ENCODE results near the gene SLC6A16. TPM values are rescaled to one million over a fixed set of nuclear protein-coding genes. Genes with fewer than 3 reads are reported as not detected.
A peak's percentile ranks its signal among the peaks of the same experiment; 100 is the strongest.

The SLC6A16 gene
- total RNA-seq, 1 experiment from 2014 or later = 5.0 TPM

GRCh38 chr19:49282184-49282583, 42.8 kb downstream of the SLC6A16 start:
- Histone ChIP-seq H3K4me2 (ENCODE audit: low read length) (no peak overlapping the region), H4K20me1 (ENCODE audit: insufficient read depth) (no peaks in the 10 kb centered on the region), H3K79me2 (ENCODE audit: insufficient read depth, low read length) (no peaks in the 10 kb centered on the region), H3K27ac (ENCODE audit: low read depth, low read length) (no peak overlapping the region), H2AFZ (ENCODE audit: low read depth, low read length, poor library complexity, severe bottlenecking) (no peak overlapping the region), H3K9me2 (ENCODE audit: insufficient read depth) (no peaks in the 10 kb centered on the region), H3K9me3 (ENCODE audit: control insufficient read depth in 1 of 2, insufficient read depth in 1 of 2, low read depth in 1 of 2, low read length in 2 of 2) (no peaks in the 10 kb centered on the region), H3K4me1 (ENCODE audit: control insufficient read depth in 1 of 2, insufficient read depth in 2 of 2, low read length in 2 of 2) (no peaks in the 10 kb centered on the region), H3K9ac (ENCODE audit: low read length) (no peak overlapping the region), H3K36me3 (ENCODE audit: control insufficient read depth in 1 of 2, insufficient read depth in 2 of 2, low read length in 2 of 2) (no peaks in the 10 kb centered on the region), H3K27me3 (ENCODE audit: insufficient read depth, low read length) (no peaks in the 10 kb centered on the region), H3K4me3 (replicated peaks in 1 of 2; ENCODE audit: low read depth in 1 of 2, low read length in 2 of 2) (no peak overlapping the region)
- no peak for TF ChIP-seq EZH2phosphoT487 (IDR thresholded peaks at IDR 0.05; ENCODE audit: borderline replicate concordance)
- TF ChIP-seq ZNF274 (IDR thresholded peaks at IDR 0.05; ENCODE audit: low read depth, low read length) = no peak
- TF ChIP-seq EZH2 (IDR thresholded peaks at IDR 0.05) = no peak
- CTCF ChIA-PET = no interaction called here
- RAD21 ChIA-PET (ENCODE audit: low non-redundant PET in 1 of 2, low total read pairs in 2 of 2, uncharacterized antibody in 2 of 2, unreplicated experiment in 2 of 2) = no interaction called here
- POLR2A ChIA-PET = no interaction called here
- intact Hi-C loops (cut with micrococcal nuclease) = no loop called here
- ATAC-seq (no peak), DNase-seq (ENCODE audit: low read depth, low spot score) (no peak)
- no TSS peak for BruUV-seq (replicated peaks)

GRCh38 chr19:49272204-49272603, 52.8 kb downstream of the SLC6A16 start:
- intact Hi-C loops (cut with micrococcal nuclease) = loop anchor here (5.0 kb wide), 1 partner anchor 55 kb away; the partner anchor contains the start of gene SLC6A16
- no peaks in the 10 kb centered on the region for H3K36me3 ChIP-seq (ENCODE audit: control insufficient read depth in 1 of 2, insufficient read depth in 2 of 2, low read length in 2 of 2)
- peak overlapping the region; percentile 68 for H2AFZ ChIP-seq (ENCODE audit: low read depth, low read length, poor library complexity, severe bottlenecking)
- no peaks in the 10 kb centered on the region for H3K27me3 ChIP-seq (ENCODE audit: insufficient read depth, low read length)
- ChIA-PET POLR2A (interaction anchor here (0.6 kb wide), 1 partner anchor 21 kb away, joined by 3 read pairs; no protein-coding TSS in a partner anchor), CTCF (interaction anchor here (1.2 kb wide), 1 partner anchor 29 kb away, joined by 4 read pairs; no protein-coding TSS in a partner anchor), RAD21 (ENCODE audit: low non-redundant PET in 1 of 2, low total read pairs in 2 of 2, uncharacterized antibody in 2 of 2, unreplicated experiment in 2 of 2) (no interaction called here)
- TF ChIP-seq CBX3 (IDR thresholded peaks at IDR 0.05; ENCODE audit: low read depth) (0 out of 2 replicates have a peak, but pooled peaks have one; percentile 42), SP1 (IDR thresholded peaks at IDR 0.05; ENCODE audit: low read depth) (peak; percentile 54; the same call in 1 of the 2 replicates), JUND (IDR thresholded peaks at IDR 0.05) (peak; percentile 69), TCF7L2 (IDR thresholded peaks at IDR 0.05; ENCODE audit: borderline replicate concordance, extremely low read depth, insufficient read depth, insufficient read length) (no peak), CEBPB (IDR thresholded peaks at IDR 0.05; ENCODE audit: low read depth) (peak; percentile 42), ZFX (IDR thresholded peaks at IDR 0.05) (no peak), CTCF (IDR thresholded peaks at IDR 0.05 in 2 of 3, conservative IDR thresholded peaks at IDR 0.05 in 1 of 3; ENCODE audit: borderline replicate concordance in 1 of 3, insufficient read depth in 1 of 3, low read depth in 2 of 3, low read length in 2 of 3) (no peak), FOSL1 (IDR thresholded peaks at IDR 0.05; ENCODE audit: low read depth) (peak; percentile 80)
- H3K4me2 ChIP-seq (ENCODE audit: low read length) = peak overlapping the region; percentile 57
- DNase-seq (ENCODE audit: low read depth, low spot score) (peak; percentile 50), ATAC-seq (peak; percentile 82)
- H3K4me1 ChIP-seq (ENCODE audit: control insufficient read depth in 1 of 2, insufficient read depth in 2 of 2, low read length in 2 of 2) = peaks cover 18 to 21% of the 10 kb centered on the region in 2 experiments
- no peak overlapping the region for H3K9ac ChIP-seq (ENCODE audit: low read length)
- no peaks in the 10 kb centered on the region for H3K79me2 ChIP-seq (ENCODE audit: insufficient read depth, low read length)
- H3K4me3 ChIP-seq (replicated peaks in 1 of 2; ENCODE audit: low read depth in 1 of 2, low read length in 2 of 2) = no peak overlapping the region; a peak in 1 of 4 replicates
- H3K9me3 ChIP-seq (ENCODE audit: control insufficient read depth in 1 of 2, insufficient read depth in 1 of 2, low read depth in 1 of 2, low read length in 2 of 2) = peaks cover 4 to 9% of the 10 kb centered on the region in 2 experiments; a peak in 1 of 4 replicates
- no peaks in the 10 kb centered on the region for H4K20me1 ChIP-seq (ENCODE audit: insufficient read depth)
- H3K9me2 ChIP-seq (ENCODE audit: insufficient read depth) = no peaks in the 10 kb centered on the region
- peak overlapping the region; percentile 83 for H3K27ac ChIP-seq (ENCODE audit: low read depth, low read length)
- no TSS peak for BruUV-seq (replicated peaks)

Measured in HCT116 (cell line).